GM18526 (cell line): ENCODE results near the gene ZNF630.

Experiments used
- POLR2A ChIP-seq: IDR thresholded peaks from 3 replicates; pipeline ENCODE4 v1.6.1; 2011; ENCODE audit not compliant: insufficient read length; ENCODE audit errors: extremely low read depth

ZNF630 gene

GRCh38 chrX:48045410-48046311, 25.8 kb downstream of the ZNF630 start:
- no peak for TF ChIP-seq POLR2A

DNA sequence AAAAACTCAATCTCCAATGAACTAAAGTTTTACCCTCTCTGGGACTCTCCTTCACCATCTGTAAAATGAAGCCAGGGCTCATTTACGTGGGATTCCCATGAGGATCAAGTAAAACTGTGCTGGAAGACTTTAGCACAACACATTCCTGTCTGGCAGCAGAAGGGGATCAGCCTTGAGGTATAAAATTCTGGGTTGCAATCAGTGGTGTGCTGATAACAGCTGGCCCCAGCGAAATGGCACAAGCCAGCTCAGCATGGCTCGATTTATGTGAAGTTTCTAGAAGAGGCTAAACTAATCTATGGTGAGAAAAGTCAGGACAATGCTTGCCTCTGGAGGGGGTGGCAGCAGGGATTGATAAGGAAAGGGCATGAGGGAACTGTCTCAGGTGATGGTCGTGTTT, 28.4 kb downstream of the ZNF630 start:
- no peak for TF ChIP-seq POLR2A

- TF ChIP-seq POLR2A: no peak
Observed at GRCh38 chrX:48035891-48036290, 35.5 kb downstream of the ZNF630 start.

DNA sequence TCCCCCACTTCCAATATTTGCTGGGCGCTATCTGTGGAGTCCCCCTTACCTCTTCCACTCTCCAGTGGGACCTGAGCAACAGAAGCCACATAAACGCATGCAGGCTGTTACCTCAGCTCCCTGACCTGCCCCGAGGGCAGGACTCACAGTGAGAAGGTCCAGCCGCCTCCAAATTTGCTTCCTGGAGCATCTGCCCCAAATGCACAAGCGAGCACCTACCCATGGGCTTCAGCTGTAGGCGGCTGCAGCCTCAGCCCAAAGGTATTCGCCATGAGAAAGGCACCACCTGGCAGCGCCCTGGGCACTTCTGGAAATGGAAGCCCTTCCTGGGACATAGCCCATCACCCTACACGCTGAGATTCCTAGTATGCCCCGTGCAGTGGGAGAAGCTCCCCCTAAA, 41.2 kb downstream of the ZNF630 start:
- no peak for TF ChIP-seq POLR2A

GRCh38 chrX:48028091-48028490, 43.3 kb downstream of the ZNF630 start:
- no peak for TF ChIP-seq POLR2A

- TF ChIP-seq POLR2A: no peak
Observed at GRCh38 chrX:48025561-48025960, 45.9 kb downstream of the ZNF630 start.

DNA sequence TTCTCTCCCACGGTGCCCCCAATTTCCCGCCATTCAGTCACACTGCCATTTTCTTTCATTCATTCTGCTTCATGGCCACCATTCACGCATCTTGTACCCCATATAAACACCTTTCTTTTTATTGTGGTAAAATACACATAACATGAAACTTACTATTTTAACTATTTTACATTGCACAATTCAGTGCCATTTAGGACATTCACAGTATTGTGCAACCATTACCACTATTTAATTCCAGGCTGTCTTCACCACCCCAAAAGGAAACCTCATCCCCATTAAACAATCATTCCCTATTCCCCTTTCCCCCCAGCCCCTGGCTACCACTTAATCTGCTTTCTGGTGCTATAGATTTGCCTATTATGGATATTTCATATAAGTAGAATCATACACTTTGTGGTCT, 48.7 kb downstream of the ZNF630 start:
- TF ChIP-seq POLR2A: no peak

DNA sequence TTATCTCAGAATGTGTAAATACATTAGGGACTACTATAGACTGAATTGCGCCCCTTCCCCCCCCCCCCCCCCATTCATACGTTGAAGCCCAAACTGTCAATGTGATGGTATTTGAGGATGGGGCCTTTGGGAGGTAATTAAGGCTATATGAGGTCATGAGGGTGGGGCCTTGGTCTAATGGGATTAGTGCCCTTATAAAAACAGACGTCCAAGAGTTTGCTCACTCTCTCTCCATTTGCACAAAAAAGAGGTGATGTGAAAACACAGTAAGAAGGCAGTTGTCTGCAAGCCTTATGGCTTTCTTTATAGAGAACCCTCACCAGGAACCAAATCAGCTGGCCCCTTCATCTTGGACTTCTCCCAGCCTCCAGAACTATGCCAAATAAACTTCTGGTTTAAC, 49.3 kb downstream of the ZNF630 start:
- no peak for TF ChIP-seq POLR2A

GRCh38 chrX:48021026-48021900, 50.2 kb downstream of the ZNF630 start:
- no peak for TF ChIP-seq POLR2A
